GM12878 (cell line): ENCODE data around the gene B4GALNT4. TPM values are rescaled to one million over a fixed set of nuclear protein-coding genes. Genes with fewer than 3 reads are reported as not detected.

Source experiments
- ATAC-seq: fragments of 200-7000 bp; cut with Tn5 transposase; 3 replicates; pipeline ENCODE4 v1.9.1; 2020; ENCODE audit warnings: mild to moderate bottlenecking, moderate library complexity
- BruUV-seq: library from RNA; stranded (reverse); fragments of 400-500 nt; replicated peaks from 2 replicates; lab custom pipeline; 2021; lab: Mats Ljungman, UMichigan
- CTCF ChIA-PET: fragments of 300-600 bp; sonication (Branson Sonifier 250); formaldehyde crosslinking; extraction: SDS; loops from one replicate; lab custom pipeline; 2021; ENCODE audit warnings: inconsistent platforms; lab: Yijun Ruan, JAX
- POLR2A ChIA-PET: fragments of 350-600 bp; formaldehyde crosslinking; extraction: SDS; loops from one replicate; lab custom pipeline; 2021; ENCODE audit warnings: inconsistent platforms; lab: Charles Lee
- RAD21 ChIA-PET: fragments of 300-600 bp; sonication (Branson Sonifier 250); formaldehyde crosslinking; loops from one replicate; lab custom pipeline; 2023; ENCODE audit warnings: antibody characterized with exemption; ENCODE audit not compliant: unreplicated experiment; lab: Charles Lee
- SMC1A ChIA-PET: fragments of 300-600 bp; sonication (Branson Sonifier 250); formaldehyde crosslinking; loops from one replicate; lab custom pipeline; 2023; ENCODE audit not compliant: unreplicated experiment, uncharacterized antibody; lab: Charles Lee
- DNase-seq: peaks from one replicate; pipeline ENCODE4 v3.0.0-alpha.2; 2011; ENCODE audit warnings: low read depth, low spot score
- FAIRE-seq: peaks from 3 replicates; lab custom pipeline; 2011; peaks lifted over from hg19 to GRCh38; lab: Jason Lieb, UNC
- H2AFZ ChIP-seq: 2 replicates; pipeline ENCODE4 v1.6.0; 2011; ENCODE audit warnings: low read depth, low read length, control low read depth; ENCODE audit not compliant: control insufficient read depth
- H3K27ac ChIP-seq: 2 replicates; pipeline ENCODE4 v1.5.1; 2011; ENCODE audit warnings: control low read depth; ENCODE audit not compliant: control insufficient read depth, insufficient read depth
- H3K27me3 ChIP-seq, 2 experiments: replicated peaks in 1 of 2; 2 replicates each; pipeline versions ENCODE4 v1.6.0 to v1.6.1; 2011; ENCODE audit warnings: low read length in 1 of 2; ENCODE audit not compliant: control insufficient read depth in 2 of 2, insufficient read depth in 2 of 2
- H3K36me3 ChIP-seq, 2 experiments: 2 replicates each; pipeline ENCODE4 v1.5.1; 2011; ENCODE audit warnings: low read length in 1 of 2; ENCODE audit not compliant: control insufficient read depth in 2 of 2, insufficient read depth in 2 of 2
- H3K4me1 ChIP-seq: 2 replicates; pipeline ENCODE4 v1.6.1; 2011; ENCODE audit warnings: mild to moderate bottlenecking, low read length, moderate library complexity, mixed read lengths; ENCODE audit not compliant: control insufficient read depth, insufficient read depth
- H3K4me2 ChIP-seq: 2 replicates; pipeline ENCODE4 v1.6.0; 2011; ENCODE audit warnings: control low read depth; ENCODE audit not compliant: control insufficient read depth, insufficient read depth
- H3K4me3 ChIP-seq: fragments of 200-600 bp; sonication (generic); 2 replicates; pipeline ENCODE4 v1.5.1; 2016
- H3K79me2 ChIP-seq: 2 replicates; pipeline ENCODE4 v1.6.0; 2011; ENCODE audit warnings: low read length; ENCODE audit not compliant: control insufficient read depth, insufficient read depth
- H3K9ac ChIP-seq: 2 replicates; pipeline ENCODE4 v1.8.0; 2011; ENCODE audit warnings: low read length, control low read depth, mixed read lengths; ENCODE audit not compliant: control insufficient read depth, insufficient read depth
- H3K9me3 ChIP-seq: replicated peaks from 3 replicates; pipeline ENCODE4 v1.5.1; 2011; ENCODE audit warnings: mild to moderate bottlenecking, low read length; ENCODE audit not compliant: control insufficient read depth, insufficient read depth
- H4K20me1 ChIP-seq: 2 replicates; pipeline ENCODE4 v1.6.0; 2011; ENCODE audit not compliant: control insufficient read depth, insufficient read depth
- GABPA ChIP-seq: IDR thresholded peaks from 2 replicates; pipeline ENCODE4 v1.6.1; 2014; ENCODE audit warnings: antibody characterized with exemption, low read depth, mild to moderate bottlenecking, inconsistent platforms
- SMARCA5 ChIP-seq: fragments of 450-650 bp; IDR thresholded peaks from 2 replicates; pipeline ENCODE4 v1.6.1; 2017; ENCODE audit warnings: mild to moderate bottlenecking
- TBL1XR1 ChIP-seq: IDR thresholded peaks from 2 replicates; pipeline ENCODE4 v1.6.1; 2012; ENCODE audit warnings: low read depth, low read length, improper control_type of control experiment
- WGBS: methylation state at CpG from one replicate; pipeline ENCODE4 v1.1.6; 2016; ENCODE audit warnings: low lambda C conversion rate; ENCODE audit not compliant: insufficient replicate concordance, insufficient coverage; ENCODE audit errors: missing lambda C conversion rate; 5-methylcytosine and 5-hydroxymethylcytosine counted together
- in situ Hi-C: fragments of 300-500 bp; cut with MboI; formaldehyde crosslinking; loops from 9 replicates; pipeline ENCODE4 v1.14.3; 2018; ENCODE audit warnings: mixed read lengths
- intact Hi-C: fragments of 100-400 bp; cut with micrococcal nuclease; formaldehyde crosslinking; loops from one replicate; pipeline ENCODE4 v1.14.2; 2022; ENCODE audit not compliant: unreplicated experiment
- polyA plus RNA-seq, 11 experiments: library from polyadenylated mRNA; depleted of rRNA in 4 of 11; unstranded in 6 of 11; stranded (reverse) in 5 of 11; fragments of >200 nt; fragmentation: Nextera tagmentation in 4 of 11; fragmentation: Illumina TruSeq in 1 of 11; extraction: Ambion mirVana in 4 of 11; extraction: Trizol in 1 of 11; gene quantifications; 1 replicate in 1 of 11; 2 replicates in 10 of 11; pipeline versions ENCODE4 v1.2.1 to v1.2.3, GENCODE V29; 2011 to 2016; ENCODE audit warnings: inconsistent platforms in 2 of 11, missing spikeins in 2 of 11, low read depth in 1 of 11
- total RNA-seq, 4 experiments: library from RNA; depleted of rRNA in 3 of 4; stranded (reverse); fragments of >200 nt in 3 of 4; fragmentation: Illumina TruSeq in 1 of 4; extraction: Trizol in 1 of 4; gene quantifications; 2 replicates each; pipeline versions ENCODE4 v1.2.1 to v1.2.3, GENCODE V29; 2013 to 2021
- TF ChIP-seq, protein P1 (sequence below): fragments of 450-650 bp; formaldehyde crosslinking; IDR thresholded peaks from 2 replicates; pipeline ENCODE4 v1.4.0; 2022; ENCODE audit warnings: mild to moderate bottlenecking, moderate library complexity
- TF ChIP-seq, protein P2 (sequence below): fragments of 450-650 bp; formaldehyde crosslinking; IDR thresholded peaks from 2 replicates; pipeline ENCODE4 v1.5.0; 2022; ENCODE audit warnings: mild to moderate bottlenecking, missing genetic modification characterization
- TF ChIP-seq, protein P3 (sequence below): IDR thresholded peaks from 2 replicates; pipeline ENCODE4 v1.6.1; 2012; ENCODE audit warnings: low read depth, low read length, improper control_type of control experiment

Gene B4GALNT4
- total and polyA plus RNA-seq, 10 of the 15 experiments (the other 5 are each of a cell fraction or from before 2014, with no cell fraction given): 0.04 to 0.82 (median 0.40) TPM; not detected in 6

DNA sequence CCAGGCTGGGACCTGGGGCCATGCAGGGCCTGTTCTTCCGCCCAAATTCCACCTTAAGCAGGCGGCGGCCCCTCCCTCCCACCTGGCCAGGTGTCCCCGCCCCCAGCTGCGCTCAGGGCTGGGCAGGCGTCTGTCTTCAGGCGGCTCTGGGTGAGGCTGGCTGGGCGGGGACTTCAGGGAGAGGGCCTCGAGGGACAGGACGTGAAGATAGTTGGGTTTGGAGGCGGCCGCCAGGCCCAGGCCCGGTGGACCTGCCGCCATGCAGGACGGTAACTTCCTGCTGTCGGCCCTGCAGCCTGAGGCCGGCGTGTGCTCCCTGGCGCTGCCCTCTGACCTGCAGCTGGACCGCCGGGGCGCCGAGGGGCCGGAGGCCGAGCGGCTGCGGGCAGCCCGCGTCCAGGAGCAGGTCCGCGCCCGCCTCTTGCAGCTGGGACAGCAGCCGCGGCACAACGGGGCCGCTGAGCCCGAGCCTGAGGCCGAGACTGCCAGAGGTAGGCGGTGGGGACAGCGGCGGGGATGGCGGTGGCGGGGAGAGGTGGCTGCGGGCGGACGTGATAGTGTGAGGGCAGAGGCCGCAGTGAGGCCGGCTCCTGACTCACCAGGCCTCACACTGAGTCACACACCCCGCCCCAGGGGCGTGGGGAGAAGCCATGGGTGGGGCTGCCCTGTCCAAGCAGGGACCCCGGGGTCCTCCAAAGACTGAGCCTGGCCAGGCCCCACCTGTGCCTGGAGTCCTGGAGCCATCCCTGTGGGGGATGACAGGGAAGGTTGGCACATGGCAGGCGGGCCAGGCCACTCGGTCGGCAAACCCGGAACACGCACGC lies 24.9 kb downstream of the B4GALNT4 start, which contains the start of gene PKP3:
Gene PKP3, plus strand, starts transcription at position 176 of the 824 bp plus-strand sequence. Its CDS starts 84 bp downstream, at position 260.
- no peaks in the 10 kb centered on the region for H3K79me2 ChIP-seq
- no peaks in the 10 kb centered on the region for H4K20me1 ChIP-seq
- no peak for ATAC-seq
- H3K27ac ChIP-seq: no peak within 1 kb of the TSS
- WGBS: 64% methylated on average over 45 of the region's 57 CpGs
- TF ChIP-seq, protein P1, sequence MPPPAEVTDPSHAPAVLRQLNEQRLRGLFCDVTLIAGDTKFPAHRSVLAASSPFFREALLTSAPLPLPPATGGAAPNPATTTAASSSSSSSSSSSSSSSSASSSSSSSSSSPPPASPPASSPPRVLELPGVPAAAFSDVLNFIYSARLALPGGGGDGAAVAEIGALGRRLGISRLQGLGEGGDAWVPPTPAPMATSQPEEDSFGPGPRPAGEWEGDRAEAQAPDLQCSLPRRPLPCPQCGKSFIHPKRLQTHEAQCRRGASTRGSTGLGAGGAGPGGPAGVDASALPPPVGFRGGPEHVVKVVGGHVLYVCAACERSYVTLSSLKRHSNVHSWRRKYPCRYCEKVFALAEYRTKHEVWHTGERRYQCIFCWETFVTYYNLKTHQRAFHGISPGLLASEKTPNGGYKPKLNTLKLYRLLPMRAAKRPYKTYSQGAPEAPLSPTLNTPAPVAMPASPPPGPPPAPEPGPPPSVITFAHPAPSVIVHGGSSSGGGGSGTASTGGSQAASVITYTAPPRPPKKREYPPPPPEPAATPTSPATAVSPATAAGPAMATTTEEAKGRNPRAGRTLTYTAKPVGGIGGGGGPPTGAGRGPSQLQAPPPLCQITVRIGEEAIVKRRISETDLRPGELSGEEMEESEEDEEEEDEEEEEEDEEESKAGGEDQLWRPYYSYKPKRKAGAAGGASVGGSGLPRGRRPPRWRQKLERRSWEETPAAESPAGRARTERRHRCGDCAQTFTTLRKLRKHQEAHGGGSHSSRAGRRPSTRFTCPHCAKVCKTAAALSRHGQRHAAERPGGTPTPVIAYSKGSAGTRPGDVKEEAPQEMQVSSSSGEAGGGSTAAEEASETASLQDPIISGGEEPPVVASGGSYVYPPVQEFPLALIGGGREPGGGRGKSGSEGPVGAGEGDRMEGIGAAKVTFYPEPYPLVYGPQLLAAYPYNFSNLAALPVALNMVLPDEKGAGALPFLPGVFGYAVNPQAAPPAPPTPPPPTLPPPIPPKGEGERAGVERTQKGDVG (CRISPR knock-in tag): no peak
- TF ChIP-seq SMARCA5 (no peak), TBL1XR1 (no peak), GABPA (no peak)
- TF ChIP-seq, protein P2, sequence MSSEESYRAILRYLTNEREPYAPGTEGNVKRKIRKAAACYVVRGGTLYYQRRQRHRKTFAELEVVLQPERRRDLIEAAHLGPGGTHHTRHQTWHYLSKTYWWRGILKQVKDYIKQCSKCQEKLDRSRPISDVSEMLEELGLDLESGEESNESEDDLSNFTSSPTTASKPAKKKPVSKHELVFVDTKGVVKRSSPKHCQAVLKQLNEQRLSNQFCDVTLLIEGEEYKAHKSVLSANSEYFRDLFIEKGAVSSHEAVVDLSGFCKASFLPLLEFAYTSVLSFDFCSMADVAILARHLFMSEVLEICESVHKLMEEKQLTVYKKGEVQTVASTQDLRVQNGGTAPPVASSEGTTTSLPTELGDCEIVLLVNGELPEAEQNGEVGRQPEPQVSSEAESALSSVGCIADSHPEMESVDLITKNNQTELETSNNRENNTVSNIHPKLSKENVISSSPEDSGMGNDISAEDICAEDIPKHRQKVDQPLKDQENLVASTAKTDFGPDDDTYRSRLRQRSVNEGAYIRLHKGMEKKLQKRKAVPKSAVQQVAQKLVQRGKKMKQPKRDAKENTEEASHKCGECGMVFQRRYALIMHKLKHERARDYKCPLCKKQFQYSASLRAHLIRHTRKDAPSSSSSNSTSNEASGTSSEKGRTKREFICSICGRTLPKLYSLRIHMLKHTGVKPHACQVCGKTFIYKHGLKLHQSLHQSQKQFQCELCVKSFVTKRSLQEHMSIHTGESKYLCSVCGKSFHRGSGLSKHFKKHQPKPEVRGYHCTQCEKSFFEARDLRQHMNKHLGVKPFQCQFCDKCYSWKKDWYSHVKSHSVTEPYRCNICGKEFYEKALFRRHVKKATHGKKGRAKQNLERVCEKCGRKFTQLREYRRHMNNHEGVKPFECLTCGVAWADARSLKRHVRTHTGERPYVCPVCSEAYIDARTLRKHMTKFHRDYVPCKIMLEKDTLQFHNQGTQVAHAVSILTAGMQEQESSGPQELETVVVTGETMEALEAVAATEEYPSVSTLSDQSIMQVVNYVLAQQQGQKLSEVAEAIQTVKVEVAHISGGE (CRISPR knock-in tag): no peak
- TF ChIP-seq, protein P3, sequence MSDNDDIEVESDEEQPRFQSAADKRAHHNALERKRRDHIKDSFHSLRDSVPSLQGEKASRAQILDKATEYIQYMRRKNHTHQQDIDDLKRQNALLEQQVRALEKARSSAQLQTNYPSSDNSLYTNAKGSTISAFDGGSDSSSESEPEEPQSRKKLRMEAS: no peak
- CTCF ChIA-PET: no interaction called here
- POLR2A ChIA-PET: no interaction called here
- SMC1A ChIA-PET: no interaction called here
- H3K4me2 ChIP-seq: no peak within 1 kb of the TSS
- no peak within 1 kb of the TSS for H3K9ac ChIP-seq
- in situ Hi-C loops: no loop called here
- H3K9me3 ChIP-seq: no peaks in the 10 kb centered on the region; the same call in 2 of the 3 replicates
- no peaks in the 10 kb centered on the region for H3K4me1 ChIP-seq
- no peak within 1 kb of the TSS for H2AFZ ChIP-seq
- no peak for DNase-seq
- BruUV-seq: no TSS peak
- RAD21 ChIA-PET: no interaction called here
- intact Hi-C loops: no loop called here
- no peaks in the 10 kb centered on the region for H3K27me3 ChIP-seq
- FAIRE-seq: no peak
- no peak within 1 kb of the TSS for H3K4me3 ChIP-seq
- H3K36me3 ChIP-seq: no peaks in the 10 kb centered on the region
